ENCODE measurements around the gene MICU1. TPM values are rescaled to one million over a fixed set of nuclear protein-coding genes. Genes with fewer than 3 reads are reported as not detected.

Gene MICU1
- total and polyA plus RNA-seq, 2 of the 13 experiments (the other 11 are each of a cell fraction or from before 2014, with no cell fraction given) = 32.5 to 56.1 TPM

- DNase-seq (ENCODE audit: low spot score) = peak; percentile 10
- CTCF ChIA-PET (ENCODE audit: low intra/inter-chr PET ratio, low total read pairs) = no interaction called here
- Histone ChIP-seq H3K9ac (ENCODE audit: insufficient read depth, low read depth, low read length) (no peak overlapping the region), H3K79me2 (ENCODE audit: insufficient read depth, low read length) (no peaks in the 10 kb centered on the region), H4K20me1 (ENCODE audit: insufficient read depth, low read length) (no peaks in the 10 kb centered on the region), H3K4me3 (replicated peaks in 1 of 3; ENCODE audit: insufficient read depth in 1 of 3, low read depth in 2 of 3, low read length in 3 of 3) (no peak overlapping the region), H2AFZ (ENCODE audit: low read length) (no peak overlapping the region), H3K27me3 (ENCODE audit: control insufficient read depth in 1 of 2, insufficient read depth in 2 of 2, low read length in 2 of 2) (no peaks in the 10 kb centered on the region), H3K9me3 (ENCODE audit: low read length) (no peaks in the 10 kb centered on the region), H3K36me3 (replicated peaks in 1 of 2; ENCODE audit: control insufficient read depth in 1 of 2, insufficient read depth in 2 of 2, low read length in 2 of 2) (peaks cover 3 to 19% of the 10 kb centered on the region in 2 experiments; a peak in 4 of 5 replicates), H3K27ac (ENCODE audit: extremely low read length, insufficient read depth, low read length) (no peak overlapping the region), H3K4me1 (ENCODE audit: insufficient read depth, low read length) (peaks cover 12% of the 10 kb centered on the region), H3K4me2 (ENCODE audit: low read depth, low read length) (no peak overlapping the region)
- no peak for FAIRE-seq
- BruUV-seq (replicated peaks) = no TSS peak
- 91% methylated on average over 6 of the region's 6 CpGs for WGBS (ENCODE audit: low lambda C conversion rate)
- intact Hi-C loops (cut with micrococcal nuclease; ENCODE audit: unreplicated experiment) = no loop called here
- in situ Hi-C loops (cut with HindIII; ENCODE audit: extremely low pct_ligation_motif_present, low pct_unique_long_range_greater_than_20kb) = no loop called here
- ATAC-seq = no peak
- TF ChIP-seq GMEB1 (CRISPR knock-in tag; IDR thresholded peaks at IDR 0.05; ENCODE audit: borderline replicate concordance) (no peak), RARG (CRISPR knock-in tag; IDR thresholded peaks at IDR 0.05; ENCODE audit: low read depth) (no peak), ZNF138 (CRISPR knock-in tag; IDR thresholded peaks at IDR 0.05; ENCODE audit: low read depth) (no peak)
- POLR2A ChIA-PET = no interaction called here
Observed at GRCh38 chr10:72449941-72450441, 175.9 kb downstream of the MICU1 start.

- CTCF ChIA-PET (ENCODE audit: low intra/inter-chr PET ratio, low total read pairs) = no interaction called here
- H3K4me2 ChIP-seq (ENCODE audit: low read depth, low read length) = no peak overlapping the region
- no peaks in the 10 kb centered on the region for H4K20me1 ChIP-seq (ENCODE audit: insufficient read depth, low read length)
- no peak overlapping the region for H3K9ac ChIP-seq (ENCODE audit: insufficient read depth, low read depth, low read length)
- FAIRE-seq (no peak), DNase-seq (ENCODE audit: low spot score) (no peak), ATAC-seq (no peak)
- no peaks in the 10 kb centered on the region for H3K27me3 ChIP-seq (ENCODE audit: control insufficient read depth in 1 of 2, insufficient read depth in 2 of 2, low read length in 2 of 2)
- BruUV-seq (replicated peaks) = no TSS peak
- POLR2A ChIA-PET = no interaction called here
- in situ Hi-C loops (cut with HindIII; ENCODE audit: extremely low pct_ligation_motif_present, low pct_unique_long_range_greater_than_20kb) = no loop called here
- peaks cover 4 to 10% of the 10 kb centered on the region in 2 experiments; a peak in 3 of 5 replicates for H3K36me3 ChIP-seq (replicated peaks in 1 of 2; ENCODE audit: control insufficient read depth in 1 of 2, insufficient read depth in 2 of 2, low read length in 2 of 2)
- intact Hi-C loops (cut with micrococcal nuclease; ENCODE audit: unreplicated experiment) = no loop called here
- 97% methylated on average over 3 of the region's 3 CpGs for WGBS (ENCODE audit: low lambda C conversion rate)
- no peak overlapping the region for H3K27ac ChIP-seq (ENCODE audit: extremely low read length, insufficient read depth, low read length)
- H3K4me1 ChIP-seq (ENCODE audit: insufficient read depth, low read length) = peaks cover 8% of the 10 kb centered on the region
- H3K9me3 ChIP-seq (ENCODE audit: low read length) = no peaks in the 10 kb centered on the region
- no peaks in the 10 kb centered on the region for H3K79me2 ChIP-seq (ENCODE audit: insufficient read depth, low read length)
- H2AFZ ChIP-seq (ENCODE audit: low read length) = no peak overlapping the region
- no peak overlapping the region for H3K4me3 ChIP-seq (replicated peaks in 1 of 3; ENCODE audit: insufficient read depth in 1 of 3, low read depth in 2 of 3, low read length in 3 of 3)
- TF ChIP-seq PBX2 (CRISPR knock-in tag; IDR thresholded peaks at IDR 0.05) (no peak), SMARCC2 (IDR thresholded peaks at IDR 0.05) (no peak), FOSL2 (CRISPR knock-in tag; IDR thresholded peaks at IDR 0.05) (no peak), MEF2D (CRISPR knock-in tag; IDR thresholded peaks at IDR 0.05) (no peak), NFATC3 (CRISPR knock-in tag; IDR thresholded peaks at IDR 0.05) (no peak), ZNF800 (CRISPR knock-in tag; IDR thresholded peaks at IDR 0.05) (no peak), ZNF264 (CRISPR knock-in tag; IDR thresholded peaks at IDR 0.05) (no peak), HNF4A (CRISPR knock-in tag; IDR thresholded peaks at IDR 0.05) (no peak), HOXA7 (CRISPR knock-in tag; IDR thresholded peaks at IDR 0.05) (no peak), ATF4 (CRISPR knock-in tag; IDR thresholded peaks at IDR 0.05) (no peak), ZNF329 (CRISPR knock-in tag; IDR thresholded peaks at IDR 0.05; ENCODE audit: low read depth) (no peak)
Observed at GRCh38 chr10:72445851-72446250, 180.0 kb downstream of the MICU1 start.

Data from HepG2 (cell line).